CD4-positive, alpha-beta T cell (primary cell): ENCODE measurements around the gene SLC2A8. TPM values are rescaled to one million over a fixed set of nuclear protein-coding genes. Genes with fewer than 3 reads are reported as not detected.

ENCODE experiments used
- ATAC-seq: fragments of 200-7000 bp; cut with Tn5 transposase; one replicate; pipeline ENCODE4 v1.10.0; 2022; ENCODE audit warnings: mild to moderate bottlenecking; ENCODE audit not compliant: poor library complexity
- CTCF ChIA-PET: fragments of 350-600 bp; sonication (Branson Sonifier 250); formaldehyde crosslinking; loops from one replicate; lab custom pipeline; 2021; ENCODE audit warnings: antibody characterized with exemption, inconsistent platforms; lab: Charles Lee
- POLR2A ChIA-PET: fragments of 350-600 bp; sonication (Branson Sonifier 250); formaldehyde crosslinking; loops from one replicate; lab custom pipeline; 2021; ENCODE audit warnings: antibody characterized with exemption, inconsistent platforms; lab: Charles Lee
- DNase-seq, 14 experiments: peaks; one replicate each; pipeline ENCODE4 v3.0.0-alpha.2; 2013 to 2020; ENCODE audit warnings: mixed read lengths in 2 of 14
- H3K27ac ChIP-seq, 2 donors: one replicate each; pipeline versions ENCODE4 v1.5.1 to v1.7.0; 2013; ENCODE audit warnings: low read length in 2 of 2, low read depth in 1 of 2, mild to moderate bottlenecking in 1 of 2
- H3K27me3 ChIP-seq, 2 experiments: 1 replicate in 1 of 2; 2 replicates in 1 of 2; pipeline versions ENCODE4 v1.6.1 to v1.7.0; 2013; ENCODE audit warnings: low read length in 2 of 2, control low read depth in 1 of 2, mild to moderate bottlenecking in 1 of 2, moderate library complexity in 1 of 2; ENCODE audit not compliant: insufficient read depth in 2 of 2, control insufficient read depth in 1 of 2
- H3K36me3 ChIP-seq: one replicate; pipeline ENCODE4 v1.6.1; 2013; ENCODE audit warnings: low read length, control low read depth; ENCODE audit not compliant: insufficient read depth
- H3K4me1 ChIP-seq: one replicate; pipeline ENCODE4 v1.6.1; 2013; ENCODE audit warnings: low read length, control low read depth; ENCODE audit not compliant: insufficient read depth
- H3K4me3 ChIP-seq: one replicate; pipeline ENCODE4 v1.5.1; 2013; ENCODE audit warnings: mild to moderate bottlenecking, low read length, moderate library complexity
- H3K9me3 ChIP-seq, 2 experiments: 1 replicate in 1 of 2; 2 replicates in 1 of 2; pipeline versions ENCODE4 v1.6.1 to v1.7.0; 2013; ENCODE audit warnings: low read length in 2 of 2, mild to moderate bottlenecking in 2 of 2, control low read depth in 1 of 2, moderate library complexity in 1 of 2; ENCODE audit not compliant: control insufficient read depth in 1 of 2, insufficient read depth in 1 of 2
- H3K27ac Mint-ChIP-seq: one replicate; pipeline ENCODE4 v1.8.0; 2020; ENCODE audit warnings: mixed read lengths
- H3K27me3 Mint-ChIP-seq: one replicate; pipeline ENCODE4 v1.8.0; 2021; ENCODE audit warnings: mixed read lengths
- H3K36me3 Mint-ChIP-seq: one replicate; pipeline ENCODE4 v1.8.0; 2021; ENCODE audit warnings: low read depth, mixed read lengths
- H3K4me1 Mint-ChIP-seq: one replicate; pipeline ENCODE4 v1.8.0; 2021; ENCODE audit warnings: low read depth, mixed read lengths
- H3K4me3 Mint-ChIP-seq: one replicate; pipeline ENCODE4 v1.8.0; 2020; ENCODE audit warnings: mild to moderate bottlenecking, mixed read lengths
- H3K9me3 Mint-ChIP-seq: one replicate; pipeline ENCODE4 v1.8.0; 2020; ENCODE audit warnings: mixed read lengths
- intact Hi-C, 2 experiments: fragments of 100-400 bp; cut with DNase I in 1 of 2; cut with micrococcal nuclease in 1 of 2; formaldehyde crosslinking; loops; one replicate each; pipeline versions ENCODE4 v1.15.1 to v1.9.0; 2023 to 2025; cut with DNase I, micrococcal nuclease
- total RNA-seq, 174 experiments: library from RNA in 2 of 174; stranded (reverse) in 2 of 174; gene quantifications; one replicate each; pipeline ENCODE4 v1.2.3 and lab custom pipeline; 2021 to 2026
- TF ChIP-seq, protein P1 (sequence below): fragments of 200-600 bp; IDR thresholded peaks from one replicate; pipeline ENCODE4 v1.8.0; 2022; ENCODE audit warnings: antibody characterized with exemption, mild to moderate bottlenecking

Gene SLC2A8
- total RNA-seq, 2 experiments from 2014 or later = 1.6 to 1.8 TPM

GRCh38 chr9:127403507-127404192, 6.7 kb downstream of the SLC2A8 start:
- H3K27me3 Mint-ChIP-seq = peaks cover 71% of the 10 kb centered on the region
- H3K9me3 Mint-ChIP-seq = no peaks in the 10 kb centered on the region
- POLR2A ChIA-PET = interaction anchor here (1.6 kb wide), 1 partner anchor 15 kb away, joined by 5 read pairs; no protein-coding TSS in a partner anchor

GRCh38 chr9:127404631-127405030, 7.7 kb downstream of the SLC2A8 start:
- DNase-seq (peak in 1 of 14 experiments; percentile 17), ATAC-seq (no peak)
- H3K36me3 ChIP-seq = no peaks in the 10 kb centered on the region
- TF ChIP-seq, protein P1, sequence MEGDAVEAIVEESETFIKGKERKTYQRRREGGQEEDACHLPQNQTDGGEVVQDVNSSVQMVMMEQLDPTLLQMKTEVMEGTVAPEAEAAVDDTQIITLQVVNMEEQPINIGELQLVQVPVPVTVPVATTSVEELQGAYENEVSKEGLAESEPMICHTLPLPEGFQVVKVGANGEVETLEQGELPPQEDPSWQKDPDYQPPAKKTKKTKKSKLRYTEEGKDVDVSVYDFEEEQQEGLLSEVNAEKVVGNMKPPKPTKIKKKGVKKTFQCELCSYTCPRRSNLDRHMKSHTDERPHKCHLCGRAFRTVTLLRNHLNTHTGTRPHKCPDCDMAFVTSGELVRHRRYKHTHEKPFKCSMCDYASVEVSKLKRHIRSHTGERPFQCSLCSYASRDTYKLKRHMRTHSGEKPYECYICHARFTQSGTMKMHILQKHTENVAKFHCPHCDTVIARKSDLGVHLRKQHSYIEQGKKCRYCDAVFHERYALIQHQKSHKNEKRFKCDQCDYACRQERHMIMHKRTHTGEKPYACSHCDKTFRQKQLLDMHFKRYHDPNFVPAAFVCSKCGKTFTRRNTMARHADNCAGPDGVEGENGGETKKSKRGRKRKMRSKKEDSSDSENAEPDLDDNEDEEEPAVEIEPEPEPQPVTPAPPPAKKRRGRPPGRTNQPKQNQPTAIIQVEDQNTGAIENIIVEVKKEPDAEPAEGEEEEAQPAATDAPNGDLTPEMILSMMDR = no peak
- H3K9me3 Mint-ChIP-seq = no peaks in the 10 kb centered on the region
- no peak overlapping the region for H3K4me3 Mint-ChIP-seq
- H3K4me1 ChIP-seq = no peaks in the 10 kb centered on the region
- H3K4me3 ChIP-seq = no peak overlapping the region
- H3K36me3 Mint-ChIP-seq = no peaks in the 10 kb centered on the region
- H3K27me3 Mint-ChIP-seq = peaks cover 64% of the 10 kb centered on the region
- peaks cover 47 to 55% of the 10 kb centered on the region in 2 experiments for H3K27me3 ChIP-seq
- POLR2A ChIA-PET = no interaction called here
- H3K9me3 ChIP-seq = peaks cover 0 to 11% of the 10 kb centered on the region in 2 experiments
- no peak overlapping the region for H3K27ac ChIP-seq
- no peak overlapping the region for H3K27ac Mint-ChIP-seq
- intact Hi-C loops = no loop called here
- CTCF ChIA-PET = no interaction called here
- no peaks in the 10 kb centered on the region for H3K4me1 Mint-ChIP-seq

More at GRCh38 chr9:127403507-127404192, 6.7 kb downstream of the SLC2A8 start:
- Mint-ChIP-seq H3K4me3 (no peak overlapping the region), H3K4me1 (no peaks in the 10 kb centered on the region), H3K27ac (no peak overlapping the region), H3K36me3 (no peaks in the 10 kb centered on the region)
- intact Hi-C loops = no loop called here
- Histone ChIP-seq H3K27ac (no peak overlapping the region), H3K27me3 (peaks cover 54 to 64% of the 10 kb centered on the region in 2 experiments), H3K36me3 (no peaks in the 10 kb centered on the region), H3K4me1 (peaks cover 2% of the 10 kb centered on the region), H3K9me3 (peaks cover 0 to 11% of the 10 kb centered on the region in 2 experiments), H3K4me3 (no peak overlapping the region)
- CTCF ChIA-PET = no interaction called here
- TF ChIP-seq, protein P1 = no peak
- DNase-seq = peak in 1 of 14 experiments; percentile 20
- ATAC-seq = no peak

DNA sequence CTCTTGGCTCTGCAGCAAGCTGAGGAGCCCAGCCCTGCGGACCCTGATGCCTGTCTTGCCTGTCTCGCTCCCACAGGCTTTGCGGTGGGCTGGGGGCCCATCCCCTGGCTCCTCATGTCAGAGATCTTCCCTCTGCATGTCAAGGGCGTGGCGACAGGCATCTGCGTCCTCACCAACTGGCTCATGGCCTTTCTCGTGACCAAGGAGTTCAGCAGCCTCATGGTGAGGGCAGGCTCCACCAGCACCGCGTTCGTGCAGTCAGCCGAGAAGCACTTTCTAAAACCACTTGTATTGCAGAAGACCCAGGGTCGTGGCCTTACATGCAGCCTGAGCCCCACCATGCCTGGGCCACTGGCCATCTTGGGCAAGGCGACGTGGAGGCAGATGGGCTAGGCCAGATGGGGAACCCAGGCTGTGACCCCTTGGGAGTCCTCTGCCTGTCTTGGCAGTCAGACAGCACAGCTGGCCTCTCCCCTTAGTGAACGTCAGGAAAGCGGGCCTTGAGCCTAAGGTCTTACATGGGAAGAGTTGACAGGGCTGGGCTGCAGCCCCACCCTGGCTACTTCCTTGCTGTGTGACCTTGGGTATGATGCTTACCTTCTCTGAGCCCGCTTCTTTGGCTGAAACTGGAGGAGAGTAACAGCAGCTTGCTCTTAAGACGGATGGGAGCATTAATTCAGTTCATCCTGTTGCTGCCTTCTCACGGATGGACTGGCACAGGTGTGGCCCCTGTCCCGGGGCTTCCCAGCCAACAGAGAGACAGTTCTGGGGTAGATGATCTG, 8.6 kb downstream of the SLC2A8 start:
- POLR2A ChIA-PET = no interaction called here
- Mint-ChIP-seq H3K27ac (no peak overlapping the region), H3K36me3 (no peaks in the 10 kb centered on the region), H3K27me3 (peaks cover 60% of the 10 kb centered on the region), H3K4me1 (no peaks in the 10 kb centered on the region), H3K4me3 (no peak overlapping the region), H3K9me3 (no peaks in the 10 kb centered on the region)
- TF ChIP-seq, protein P1 = no peak
- DNase-seq = peak in 1 of 14 experiments; percentile 15
- Histone ChIP-seq H3K27me3 (peaks cover 46 to 47% of the 10 kb centered on the region in 2 experiments), H3K36me3 (no peaks in the 10 kb centered on the region), H3K9me3 (peaks cover 0 to 11% of the 10 kb centered on the region in 2 experiments), H3K4me3 (no peak overlapping the region), H3K4me1 (no peaks in the 10 kb centered on the region), H3K27ac (no peak overlapping the region)
- intact Hi-C loops = no loop called here
- CTCF ChIA-PET = no interaction called here
- no peak for ATAC-seq
